H1 (cell line): ENCODE results near the gene FBXO46. TPM values are rescaled to one million over a fixed set of nuclear protein-coding genes. Genes with fewer than 3 reads are reported as not detected.
A peak's percentile ranks its signal among the peaks of the same experiment; 100 is the strongest.

Source experiments
- CTCF ChIA-PET: fragments of 300-600 bp; sonication (Branson Sonifier 250); formaldehyde crosslinking; loops from one replicate; lab custom pipeline; 2021; ENCODE audit not compliant: partially characterized antibody; lab: Charles Lee
- POLR2A ChIA-PET: fragments of 300-600 bp; sonication (Branson Sonifier 250); formaldehyde crosslinking; loops from one replicate; lab custom pipeline; 2021; ENCODE audit warnings: inconsistent platforms; ENCODE audit not compliant: partially characterized antibody; lab: Charles Lee
- DNase-seq, 2 experiments: peaks; one replicate each; pipeline versions ENCODE4 v3.0.0 to v3.0.0-alpha.2; 2010 to 2022; ENCODE audit warnings: low spot score in 2 of 2, low read depth in 1 of 2, mixed read lengths in 1 of 2
- FAIRE-seq: peaks from 2 replicates; lab custom pipeline; 2011; peaks lifted over from hg19 to GRCh38; lab: Jason Lieb, UNC
- H2AFZ ChIP-seq: 2 replicates; pipeline ENCODE4 v1.8.1; 2012; ENCODE audit warnings: low read length, inconsistent platforms
- H2AK5ac ChIP-seq: 2 replicates; pipeline ENCODE4 v1.6.1; 2013; ENCODE audit warnings: low read depth, low read length
- H2BK120ac ChIP-seq: replicated peaks from 2 replicates; pipeline ENCODE3; 2013; ENCODE audit warnings: low read depth, low read length, inconsistent platforms
- H2BK12ac ChIP-seq: 2 replicates; pipeline ENCODE4 v1.6.1; 2013; ENCODE audit warnings: low read depth, low read length
- H2BK15ac ChIP-seq: 2 replicates; pipeline ENCODE4 v1.6.1; 2013; ENCODE audit warnings: low read length
- H2BK20ac ChIP-seq: 2 replicates; pipeline ENCODE4 v1.6.1; 2013; ENCODE audit warnings: low read length
- H2BK5ac ChIP-seq: 2 replicates; pipeline ENCODE4 v1.6.1; 2013; ENCODE audit warnings: low read depth, low read length
- H3K14ac ChIP-seq: 2 replicates; pipeline ENCODE4 v1.6.1; 2013; ENCODE audit warnings: inconsistent platforms; ENCODE audit not compliant: insufficient read length
- H3K18ac ChIP-seq: 2 replicates; pipeline ENCODE4 v1.6.1; 2013; ENCODE audit warnings: low read length; ENCODE audit errors: extremely low read depth
- H3K23ac ChIP-seq: 2 replicates; pipeline ENCODE4 v1.6.1; 2013; ENCODE audit warnings: inconsistent platforms; ENCODE audit not compliant: insufficient read length
- H3K23me2 ChIP-seq: 2 replicates; pipeline ENCODE4 v1.6.1; 2013; ENCODE audit warnings: low read depth, low read length
- H3K27ac ChIP-seq: 2 replicates; pipeline ENCODE4 v1.6.1; 2011; ENCODE audit warnings: low read depth, low read length, inconsistent platforms
- H3K27me3 ChIP-seq, 4 experiments: replicated peaks in 1 of 4; 1 replicate in 1 of 4; 2 replicates in 3 of 4; pipeline versions ENCODE4 v1.6.1 to v1.8.1; 2011 to 2013; ENCODE audit warnings: low read length in 3 of 4, mild to moderate bottlenecking in 3 of 4, inconsistent platforms in 2 of 4, mixed read lengths in 2 of 4, moderate library complexity in 1 of 4; ENCODE audit not compliant: control insufficient read depth in 3 of 4, insufficient read depth in 3 of 4; ENCODE audit errors: extremely low read depth in 1 of 4
- H3K36me3 ChIP-seq, 4 experiments: 2 replicates each; pipeline versions ENCODE4 v1.6.1 to v1.8.1; 2011 to 2013; ENCODE audit warnings: mild to moderate bottlenecking in 4 of 4, low read length in 3 of 4, moderate library complexity in 2 of 4, control low read depth in 1 of 4, inconsistent platforms in 1 of 4; ENCODE audit not compliant: insufficient read depth in 4 of 4, control insufficient read depth in 2 of 4
- H3K4ac ChIP-seq: replicated peaks from 2 replicates; pipeline ENCODE3; 2013; ENCODE audit warnings: low read length, low read depth, mixed read lengths, inconsistent platforms; ENCODE audit not compliant: insufficient read length
- H3K4me1 ChIP-seq, 4 experiments: replicated peaks in 1 of 4; 1 replicate in 1 of 4; 2 replicates in 3 of 4; pipeline versions ENCODE4 v1.6.1 to v1.8.1; 2011 to 2013; ENCODE audit warnings: low read length in 3 of 4, inconsistent platforms in 2 of 4, mixed read lengths in 1 of 4; ENCODE audit not compliant: insufficient read depth in 4 of 4, control insufficient read depth in 3 of 4
- H3K4me2 ChIP-seq, 2 experiments: 2 replicates each; pipeline versions ENCODE4 v1.6.1 to v1.8.1; 2011 to 2013; ENCODE audit warnings: low read depth in 2 of 2, low read length in 2 of 2, control low read depth in 1 of 2, inconsistent platforms in 1 of 2, mild to moderate bottlenecking in 1 of 2; ENCODE audit not compliant: insufficient read depth in 1 of 2
- H3K4me3 ChIP-seq, 4 experiments: fragments of 200-600, 300-600 bp in 1 of 4; sonication (generic), shearing (Covaris generic), sonication (Bioruptor Twin) in 1 of 4; 2 replicates each; pipeline versions ENCODE4 v1.5.1 to v1.8.1; 2011 to 2016; ENCODE audit warnings: low read length in 4 of 4, low read depth in 3 of 4, control low read depth in 2 of 4, inconsistent platforms in 2 of 4, mild to moderate bottlenecking in 2 of 4, mixed read lengths in 1 of 4, moderate library complexity in 1 of 4; ENCODE audit not compliant: insufficient read depth in 2 of 4; ENCODE audit errors: extremely low read depth in 1 of 4
- H3K56ac ChIP-seq: replicated peaks from 2 replicates; pipeline ENCODE3; 2013; ENCODE audit warnings: low read depth, mild to moderate bottlenecking, mixed read lengths, low read length, inconsistent platforms; ENCODE audit not compliant: insufficient read length
- H3K79me1 ChIP-seq: 2 replicates; pipeline ENCODE4 v1.6.1; 2013; ENCODE audit warnings: low read depth, low read length, control low read depth
- H3K79me2 ChIP-seq, 2 experiments: 2 replicates each; pipeline versions ENCODE4 v1.6.1 to v1.8.1; 2012 to 2013; ENCODE audit warnings: low read length in 2 of 2, mild to moderate bottlenecking in 2 of 2, inconsistent platforms in 1 of 2; ENCODE audit not compliant: insufficient read depth in 2 of 2, control insufficient read depth in 1 of 2
- H3K9ac ChIP-seq, 4 experiments: replicated peaks in 1 of 4; 1 replicate in 1 of 4; 2 replicates in 3 of 4; pipeline versions ENCODE4 v1.6.1 to v1.8.1; 2011 to 2013; ENCODE audit warnings: low read depth in 3 of 4, low read length in 3 of 4, control low read depth in 2 of 4, mild to moderate bottlenecking in 2 of 4, moderate library complexity in 2 of 4, inconsistent platforms in 1 of 4; ENCODE audit errors: extremely low read depth in 1 of 4
- H3K9me3 ChIP-seq, 2 experiments: 2 replicates each; pipeline versions ENCODE4 v1.6.1 to v1.8.1; 2012 to 2013; ENCODE audit warnings: mild to moderate bottlenecking in 2 of 2, moderate library complexity in 2 of 2, control low read depth in 1 of 2, inconsistent platforms in 1 of 2, low read depth in 1 of 2, low read length in 1 of 2, mixed read lengths in 1 of 2; ENCODE audit not compliant: insufficient read depth in 2 of 2
- H4K20me1 ChIP-seq, 2 experiments: replicated peaks in 1 of 2; 2 replicates each; pipeline versions ENCODE3 to v1.8.1; 2011 to 2013; ENCODE audit warnings: inconsistent platforms in 2 of 2, low read length in 2 of 2, mild to moderate bottlenecking in 1 of 2; ENCODE audit not compliant: insufficient read depth in 2 of 2, control insufficient read depth in 1 of 2
- H4K5ac ChIP-seq: 2 replicates; pipeline ENCODE4 v1.6.1; 2013; ENCODE audit warnings: low read length, low read depth, mixed read lengths, inconsistent platforms; ENCODE audit not compliant: insufficient read length
- H4K8ac ChIP-seq: 2 replicates; pipeline ENCODE4 v1.8.0; 2013; ENCODE audit warnings: mild to moderate bottlenecking, moderate library complexity, low read length, inconsistent platforms; ENCODE audit not compliant: insufficient read depth; ENCODE audit errors: extremely low read depth
- H4K91ac ChIP-seq: replicated peaks from 2 replicates; pipeline ENCODE3; 2013; ENCODE audit warnings: low read length, mixed read lengths, inconsistent platforms; ENCODE audit not compliant: insufficient read length
- ASH2L ChIP-seq: fragments of 200-600, 300-600 bp; sonication (generic); IDR thresholded peaks from one replicate; pipeline ENCODE4 v1.7.1; 2017; ENCODE audit warnings: low read length
- ATF2 ChIP-seq: IDR thresholded peaks from 2 replicates; pipeline ENCODE4 v1.6.1; 2012; ENCODE audit warnings: low read length, inconsistent platforms
- GTF2F1 ChIP-seq: IDR thresholded peaks from 2 replicates; pipeline ENCODE4 v1.6.1; 2012; ENCODE audit warnings: low read depth, low read length, improper control_type of control experiment, borderline replicate concordance
- NRF1 ChIP-seq: IDR thresholded peaks from 2 replicates; pipeline ENCODE4 v1.6.1; 2011; ENCODE audit warnings: mild to moderate bottlenecking, low read depth, low read length, improper control_type of control experiment
- PHF8 ChIP-seq: fragments of 200-600 bp; sonication (generic); conservative IDR thresholded peaks from 2 replicates; pipeline ENCODE4 v1.7.1; 2012; ENCODE audit warnings: low read depth, mild to moderate bottlenecking, inconsistent platforms, low read length, moderate library complexity
- POLR2AphosphoS5 ChIP-seq: IDR thresholded peaks from 2 replicates; pipeline ENCODE4 v1.6.1; 2011; ENCODE audit warnings: low read depth, low read length
- TAF1 ChIP-seq: IDR thresholded peaks from 2 replicates; pipeline ENCODE4 v1.6.1; 2011; ENCODE audit warnings: mild to moderate bottlenecking, low read depth, low read length
- TBP ChIP-seq: IDR thresholded peaks from 2 replicates; pipeline ENCODE4 v1.6.1; 2011; ENCODE audit warnings: low read depth, low read length, improper control_type of control experiment
- WGBS, 2 experiments: shearing (Covaris generic) in 1 of 2; methylation state at CpG; one replicate each; pipeline versions ENCODE4 v1.1.6 to v1.1.7; 2013 to 2015; ENCODE audit warnings: low lambda C conversion rate in 2 of 2, mixed read lengths in 2 of 2, inconsistent platforms in 1 of 2, low coverage in 1 of 2, missing lambda C conversion rate in 1 of 2; ENCODE audit not compliant: insufficient replicate concordance in 2 of 2, insufficient coverage in 1 of 2, insufficient read length in 1 of 2; ENCODE audit errors: extremely low coverage in 1 of 2, missing lambda C conversion rate in 1 of 2; 5-methylcytosine and 5-hydroxymethylcytosine counted together
- polyA plus RNA-seq, 7 experiments: library from polyadenylated mRNA; depleted of rRNA in 3 of 7; stranded (reverse) in 5 of 7; unstranded in 2 of 7; fragments of >200 nt in 5 of 7; fragments of 200-250 nt in 2 of 7; gene quantifications; 1 replicate in 5 of 7; 2 replicates in 1 of 7; 4 replicates in 1 of 7; pipeline versions ENCODE4 v1.2.1 to v1.2.3, GENCODE V29; 2011 to 2013; ENCODE audit warnings: missing spikeins in 2 of 7, mixed read lengths in 2 of 7
- total RNA-seq: library from RNA; stranded (reverse); fragmentation: NEBNext Ultra II Directional; extraction: Animal tissue kit (Norgen Biotek cat#: 25700); gene quantifications from 2 replicates; pipeline ENCODE4 v1.2.1, GENCODE V29; 2021
- TF ChIP-seq, protein P1 (sequence below): IDR thresholded peaks from 2 replicates; pipeline ENCODE4 v1.6.1; 2012; ENCODE audit warnings: inconsistent platforms

Gene FBXO46
- total and polyA plus RNA-seq, 2 of the 8 experiments (the other 6 are each of a cell fraction or from before 2014, with no cell fraction given), result 11.2 to 38.9 TPM

DNA sequence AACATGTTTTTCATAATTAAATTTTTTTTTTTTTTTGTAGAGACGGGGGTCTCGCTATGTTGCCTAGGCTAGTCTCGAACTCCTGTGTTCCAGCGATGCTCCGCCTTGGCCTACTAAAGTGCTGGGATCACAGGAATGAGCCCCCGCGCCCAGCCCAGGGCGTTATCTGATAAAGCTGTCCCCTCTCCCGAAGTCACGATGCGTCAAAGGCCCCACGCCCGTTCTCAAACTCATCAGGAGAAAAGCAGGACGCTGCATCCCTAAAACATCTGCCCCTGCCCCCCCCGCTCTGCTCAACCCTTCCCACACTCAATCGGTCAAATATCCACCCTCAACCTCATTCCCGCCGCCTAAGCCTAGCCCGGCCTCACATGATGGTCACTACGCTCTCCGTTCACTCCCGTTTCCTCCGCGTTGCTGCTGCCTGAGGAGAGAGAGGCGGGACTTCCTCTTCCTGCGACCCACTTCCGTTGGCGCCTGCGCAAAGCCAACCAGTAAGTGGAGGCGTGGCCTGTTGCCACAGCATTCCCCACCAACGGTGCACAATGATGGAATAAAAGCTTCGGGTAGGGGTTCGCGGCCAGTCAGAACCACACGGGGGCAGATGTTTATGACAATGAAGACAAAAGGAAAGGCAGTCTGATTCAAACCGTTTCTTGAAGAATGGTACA lies 39.0 kb downstream of the FBXO46 start, which contains the start of gene SNRPD2:
Gene SNRPD2 (minus strand): TSS at position 438 of the 671 bp plus-strand sequence. CDS start 65 bp downstream, at position 373.
- peak within 1 kb of the TSS; percentile 74 to 95 (median 83) for H3K9ac ChIP-seq
- H3K4me2 ChIP-seq, result peak within 1 kb of the TSS; percentile 63 to 82
- peak within 1 kb of the TSS; percentile 86 for H3K56ac ChIP-seq
- peak within 1 kb of the TSS; percentile 82 for H4K8ac ChIP-seq
- no peak within 1 kb of the TSS for H2BK120ac ChIP-seq
- no peak within 1 kb of the TSS for H2BK20ac ChIP-seq
- H3K27me3 ChIP-seq, result no peaks in the 10 kb centered on the region
- H3K79me1 ChIP-seq, result peaks cover 3% of the 10 kb centered on the region; the same call in 1 of the 2 replicates
- no peak within 1 kb of the TSS for H2AK5ac ChIP-seq
- peaks cover 0 to 25% of the 10 kb centered on the region in 2 experiments; a peak in 3 of 4 replicates for H3K79me2 ChIP-seq
- H3K27ac ChIP-seq, result peak within 1 kb of the TSS; percentile 79
- H3K18ac ChIP-seq, result peak within 1 kb of the TSS; percentile 83
- peak within 1 kb of the TSS; percentile 73 to 89 (median 84) for H3K4me3 ChIP-seq
- H3K4me1 ChIP-seq, result no peaks in the 10 kb centered on the region; a peak in 1 of 7 replicates
- CTCF ChIA-PET, result interaction anchor here (1.0 to 9.0 kb wide), 14 partner anchors 11 to 288 kb away, joined by 3 to 98 read pairs (median 4); no protein-coding TSS in a partner anchor
- no peaks in the 10 kb centered on the region for H3K9me3 ChIP-seq
- H3K23me2 ChIP-seq, result peaks cover 3% of the 10 kb centered on the region; the same call in 1 of the 2 replicates
- FAIRE-seq (peak; percentile 81), DNase-seq (peak in 1 of 2 experiments; percentile 97)
- peaks cover 0 to 10% of the 10 kb centered on the region in 2 experiments for H4K20me1 ChIP-seq
- peak within 1 kb of the TSS; percentile 70 for H4K5ac ChIP-seq
- peaks cover 14 to 37% (median 27%) of the 10 kb centered on the region in 4 experiments for H3K36me3 ChIP-seq
- H4K91ac ChIP-seq, result peak within 1 kb of the TSS; percentile 78
- H3K23ac ChIP-seq, result no peak within 1 kb of the TSS
- H3K14ac ChIP-seq, result no peak within 1 kb of the TSS
- peak within 1 kb of the TSS; percentile 61; the same call in 1 of the 2 replicates for H2AFZ ChIP-seq
- no peak within 1 kb of the TSS for H2BK12ac ChIP-seq
- H2BK15ac ChIP-seq, result 0 out of 2 replicates have a peak within 1 kb of the TSS, but pooled peaks have one; percentile 29
- H3K4ac ChIP-seq, result peak within 1 kb of the TSS; percentile 82
- H2BK5ac ChIP-seq, result peak within 1 kb of the TSS; percentile 73
- 2% methylated on average over 36 of the region's 36 CpGs; no CpG with 5 or more reads in 1 of the 2 experiments for WGBS, 2 experiments
- POLR2A ChIA-PET, result interaction anchor here (0.7 to 4.8 kb wide), 28 partner anchors 10 to 184 kb away, joined by 3 to 74 read pairs (median 4); partner anchors contain the start of genes DMWD, FBXO46, SIX5 and VASP
- TF ChIP-seq TBP (peak; percentile 82), TAF1 (peak; percentile 94), PHF8 (peak; percentile 92), NRF1 (peak; percentile 63), GTF2F1 (0 out of 2 replicates have a peak, but pooled peaks have one; percentile 11), POLR2AphosphoS5 (peak; percentile 99), ATF2 (0 out of 2 replicates have a peak, but pooled peaks have one; percentile 11), ASH2L (peak; percentile 54)
- TF ChIP-seq, protein P1, sequence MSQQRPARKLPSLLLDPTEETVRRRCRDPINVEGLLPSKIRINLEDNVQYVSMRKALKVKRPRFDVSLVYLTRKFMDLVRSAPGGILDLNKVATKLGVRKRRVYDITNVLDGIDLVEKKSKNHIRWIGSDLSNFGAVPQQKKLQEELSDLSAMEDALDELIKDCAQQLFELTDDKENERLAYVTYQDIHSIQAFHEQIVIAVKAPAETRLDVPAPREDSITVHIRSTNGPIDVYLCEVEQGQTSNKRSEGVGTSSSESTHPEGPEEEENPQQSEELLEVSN, result peak; percentile 33; the same call in 1 of the 2 replicates
